IPS DF 6.9 (cell line): ENCODE measurements around the gene DEPDC1B.

Experiments used
- DNase-seq: peaks from one replicate; pipeline ENCODE4 v3.0.0-alpha.2; 2013; ENCODE audit warnings: low read depth, low spot score
- H3K27ac ChIP-seq: one replicate; pipeline ENCODE4 v1.5.1; 2013; ENCODE audit warnings: low read length, control low read depth
- H3K27me3 ChIP-seq: 2 replicates; pipeline ENCODE4 v1.6.1; 2013; ENCODE audit warnings: mild to moderate bottlenecking, low read length; ENCODE audit not compliant: control insufficient read depth, insufficient read depth
- H3K36me3 ChIP-seq: 2 replicates; pipeline ENCODE4 v1.6.1; 2013; ENCODE audit warnings: low read length; ENCODE audit not compliant: control insufficient read depth, insufficient read depth
- H3K4me1 ChIP-seq: 2 replicates; pipeline ENCODE4 v1.6.1; 2013; ENCODE audit warnings: low read length; ENCODE audit not compliant: control insufficient read depth, insufficient read depth
- H3K4me3 ChIP-seq: 2 replicates; pipeline ENCODE4 v1.5.1; 2013; ENCODE audit warnings: mild to moderate bottlenecking, low read length
- H3K9me3 ChIP-seq: 2 replicates; pipeline ENCODE4 v1.6.1; 2013; ENCODE audit warnings: low read length, inconsistent platforms; ENCODE audit not compliant: control insufficient read depth, insufficient read depth
- WGBS: extraction: QIAGEN DNeasy Blood & Tissue Kit; methylation state at CpG from one replicate; pipeline ENCODE4 v1.1.7; 2013; ENCODE audit warnings: mixed read lengths, missing lambda C conversion rate; ENCODE audit not compliant: insufficient read length, insufficient coverage; 5-methylcytosine and 5-hydroxymethylcytosine counted together

DEPDC1B gene

DNA sequence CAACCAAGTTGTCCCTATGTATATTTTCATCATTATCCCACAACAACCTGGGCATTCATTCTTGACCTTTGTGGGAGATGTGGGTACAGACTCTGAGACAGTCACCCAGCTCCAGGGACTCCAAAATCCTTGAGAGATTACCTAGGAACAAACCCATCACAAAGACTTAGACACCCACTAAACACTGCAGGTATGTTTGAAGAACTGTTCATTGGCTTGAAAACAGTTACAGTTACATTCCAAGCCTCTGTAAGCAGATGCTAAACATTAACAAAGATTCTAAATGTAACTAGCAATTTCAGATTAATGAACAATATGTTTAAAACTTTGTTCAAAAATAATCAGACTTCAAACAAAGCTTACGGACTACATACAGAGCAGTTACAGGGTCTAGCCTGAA lies 24.7 kb downstream of the DEPDC1B start:
- Histone ChIP-seq H3K9me3 (no peaks in the 10 kb centered on the region), H3K4me1 (no peaks in the 10 kb centered on the region; the same call in 1 of the 2 replicates), H3K36me3 (no peaks in the 10 kb centered on the region; the same call in 1 of the 2 replicates), H3K4me3 (no peak overlapping the region), H3K27ac (no peak overlapping the region), H3K27me3 (no peaks in the 10 kb centered on the region)
- no peak for DNase-seq
- WGBS = no CpG with 5 or more reads among the region's 1 CpG

- H3K9me3 ChIP-seq = no peaks in the 10 kb centered on the region
- no CpG with 5 or more reads among the region's 2 CpGs for WGBS
- no peak for DNase-seq
- H3K27ac ChIP-seq = no peak overlapping the region
- H3K4me3 ChIP-seq = no peak overlapping the region
- H3K36me3 ChIP-seq = no peaks in the 10 kb centered on the region; the same call in 1 of the 2 replicates
- no peaks in the 10 kb centered on the region; the same call in 1 of the 2 replicates for H3K4me1 ChIP-seq
- no peaks in the 10 kb centered on the region for H3K27me3 ChIP-seq
These were observed 25.5 kb downstream of the DEPDC1B start for GRCh38 chr5:60674251-60675069.

DNA sequence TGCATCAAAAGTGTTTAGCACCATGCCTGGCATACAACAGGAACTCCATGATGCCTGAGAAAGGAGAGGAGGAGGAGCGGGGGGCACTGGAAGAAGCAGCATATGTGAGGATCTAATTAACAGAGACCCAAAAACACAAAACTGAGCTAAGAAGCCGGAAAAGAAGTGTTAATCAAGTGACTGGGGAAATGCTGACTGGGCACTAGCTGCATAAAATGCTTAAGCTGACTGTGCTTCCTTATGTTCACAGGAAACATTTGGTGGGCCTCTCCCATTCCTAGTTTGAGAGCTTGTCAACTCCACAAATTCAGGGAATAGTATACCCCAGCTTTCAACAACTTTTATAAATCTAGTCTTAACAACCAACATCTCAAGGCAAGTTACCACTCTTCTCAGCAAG lies 26.6 kb downstream of the DEPDC1B start:
- H3K27me3 ChIP-seq = no peaks in the 10 kb centered on the region
- no peaks in the 10 kb centered on the region; the same call in 1 of the 2 replicates for H3K4me1 ChIP-seq
- no peaks in the 10 kb centered on the region for H3K9me3 ChIP-seq
- WGBS = no CpG with 5 or more reads among the region's 2 CpGs
- H3K27ac ChIP-seq = no peak overlapping the region
- H3K36me3 ChIP-seq = no peaks in the 10 kb centered on the region; the same call in 1 of the 2 replicates
- DNase-seq = no peak
- H3K4me3 ChIP-seq = no peak overlapping the region

GRCh38 chr5:60672693-60673264 lies 27.2 kb downstream of the DEPDC1B start:
- DNase-seq = no peak
- Histone ChIP-seq H3K36me3 (no peaks in the 10 kb centered on the region; the same call in 1 of the 2 replicates), H3K4me3 (no peak overlapping the region), H3K27me3 (no peaks in the 10 kb centered on the region), H3K9me3 (no peaks in the 10 kb centered on the region), H3K4me1 (no peaks in the 10 kb centered on the region; the same call in 1 of the 2 replicates), H3K27ac (no peak overlapping the region)
- WGBS = no CpG with 5 or more reads among the region's 3 CpGs

- Histone ChIP-seq H3K9me3 (no peaks in the 10 kb centered on the region), H3K4me3 (no peak overlapping the region)
These were observed 27.9 kb downstream of the DEPDC1B start for GRCh38 chr5:60671899-60672692.

GRCh38 chr5:60670749-60671148 lies 29.2 kb downstream of the DEPDC1B start:
- no peak overlapping the region for H3K27ac ChIP-seq
- H3K36me3 ChIP-seq = no peaks in the 10 kb centered on the region; the same call in 1 of the 2 replicates
- H3K4me1 ChIP-seq = no peaks in the 10 kb centered on the region; the same call in 1 of the 2 replicates
- H3K27me3 ChIP-seq = no peaks in the 10 kb centered on the region
- no peaks in the 10 kb centered on the region for H3K9me3 ChIP-seq
- H3K4me3 ChIP-seq = no peak overlapping the region
- WGBS = no CpG with 5 or more reads among the region's 2 CpGs
- DNase-seq = no peak

More at GRCh38 chr5:60671899-60672692, 27.9 kb downstream of the DEPDC1B start:
- Histone ChIP-seq H3K27me3 (no peaks in the 10 kb centered on the region), H3K4me1 (no peaks in the 10 kb centered on the region; the same call in 1 of the 2 replicates), H3K36me3 (no peaks in the 10 kb centered on the region; the same call in 1 of the 2 replicates), H3K27ac (no peak overlapping the region)
- WGBS = no CpG with 5 or more reads among the region's 6 CpGs
- no peak for DNase-seq

- DNase-seq = no peak
- Histone ChIP-seq H3K9me3 (no peaks in the 10 kb centered on the region), H3K4me3 (no peak overlapping the region), H3K27ac (no peak overlapping the region), H3K27me3 (no peaks in the 10 kb centered on the region), H3K36me3 (no peaks in the 10 kb centered on the region; the same call in 1 of the 2 replicates), H3K4me1 (no peaks in the 10 kb centered on the region; the same call in 1 of the 2 replicates)
These were observed 31.2 kb downstream of the DEPDC1B start for GRCh38 chr5:60668686-60669304.

GRCh38 chr5:60651872-60652620 lies 47.9 kb downstream of the DEPDC1B start:
- no peak overlapping the region for H3K4me3 ChIP-seq
- DNase-seq = no peak
- no peak overlapping the region for H3K27ac ChIP-seq
- no peaks in the 10 kb centered on the region for H3K27me3 ChIP-seq
- H3K9me3 ChIP-seq = no peaks in the 10 kb centered on the region
- H3K4me1 ChIP-seq = no peaks in the 10 kb centered on the region
- WGBS = no CpG with 5 or more reads among the region's 3 CpGs
- H3K36me3 ChIP-seq = no peaks in the 10 kb centered on the region

DNA sequence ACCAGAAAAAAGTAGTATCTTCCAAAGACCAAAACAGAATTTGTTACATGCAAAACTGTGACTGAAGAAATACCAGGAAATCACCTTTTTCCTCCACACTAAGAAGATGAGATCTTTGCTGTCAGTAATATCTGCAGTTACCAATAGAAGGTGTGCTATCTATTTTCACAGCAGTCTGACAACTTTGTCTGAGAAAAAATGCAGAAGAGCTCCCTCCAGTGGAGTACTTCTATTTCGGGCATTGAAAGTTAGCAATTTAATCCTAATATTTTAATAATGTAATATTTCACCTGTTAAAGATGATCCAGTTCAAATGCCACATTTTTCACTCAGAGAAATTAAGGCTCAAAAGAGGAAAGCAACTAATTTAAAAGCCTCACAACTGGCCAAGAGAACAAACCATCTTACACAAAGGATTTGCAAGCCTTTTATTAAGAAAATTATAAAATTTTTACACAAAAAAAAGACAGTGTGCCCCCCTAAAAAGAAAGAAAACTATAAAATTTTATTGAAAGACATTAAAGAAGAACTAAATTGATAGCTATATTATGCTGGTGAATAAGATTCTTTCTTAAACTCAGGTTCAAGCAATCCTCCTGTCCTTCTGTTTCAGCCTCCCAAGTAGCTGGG lies 50.6 kb downstream of the DEPDC1B start:
- Histone ChIP-seq H3K27ac (no peak overlapping the region), H3K4me3 (no peak overlapping the region), H3K9me3 (no peaks in the 10 kb centered on the region), H3K27me3 (no peaks in the 10 kb centered on the region), H3K36me3 (no peaks in the 10 kb centered on the region), H3K4me1 (no peaks in the 10 kb centered on the region)
- no peak for DNase-seq
- no CpG with 5 or more reads among the region's 1 CpG for WGBS
